ENCODE results near the gene SPEF2.

DNA sequence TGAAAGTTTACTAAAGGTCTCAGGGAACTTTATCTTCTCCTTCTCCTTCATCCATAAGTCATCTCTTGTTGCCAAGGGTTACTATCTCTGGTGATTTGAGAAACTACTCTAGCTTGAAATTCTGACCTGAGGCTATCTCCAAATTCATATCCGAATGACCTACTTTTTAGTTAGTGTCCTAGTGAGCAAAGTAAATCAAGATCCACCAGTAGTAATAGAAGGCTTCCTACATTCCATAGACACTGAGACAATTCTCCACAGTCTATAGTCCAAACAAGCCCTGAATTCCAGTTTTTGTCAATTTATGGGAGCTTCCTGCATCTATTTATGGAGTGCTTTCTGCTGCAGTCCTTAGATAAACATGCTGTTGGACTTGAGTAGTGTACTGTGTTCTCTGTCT, 244.1 kb downstream of the SPEF2 start:
- TF ChIP-seq, protein P1, sequence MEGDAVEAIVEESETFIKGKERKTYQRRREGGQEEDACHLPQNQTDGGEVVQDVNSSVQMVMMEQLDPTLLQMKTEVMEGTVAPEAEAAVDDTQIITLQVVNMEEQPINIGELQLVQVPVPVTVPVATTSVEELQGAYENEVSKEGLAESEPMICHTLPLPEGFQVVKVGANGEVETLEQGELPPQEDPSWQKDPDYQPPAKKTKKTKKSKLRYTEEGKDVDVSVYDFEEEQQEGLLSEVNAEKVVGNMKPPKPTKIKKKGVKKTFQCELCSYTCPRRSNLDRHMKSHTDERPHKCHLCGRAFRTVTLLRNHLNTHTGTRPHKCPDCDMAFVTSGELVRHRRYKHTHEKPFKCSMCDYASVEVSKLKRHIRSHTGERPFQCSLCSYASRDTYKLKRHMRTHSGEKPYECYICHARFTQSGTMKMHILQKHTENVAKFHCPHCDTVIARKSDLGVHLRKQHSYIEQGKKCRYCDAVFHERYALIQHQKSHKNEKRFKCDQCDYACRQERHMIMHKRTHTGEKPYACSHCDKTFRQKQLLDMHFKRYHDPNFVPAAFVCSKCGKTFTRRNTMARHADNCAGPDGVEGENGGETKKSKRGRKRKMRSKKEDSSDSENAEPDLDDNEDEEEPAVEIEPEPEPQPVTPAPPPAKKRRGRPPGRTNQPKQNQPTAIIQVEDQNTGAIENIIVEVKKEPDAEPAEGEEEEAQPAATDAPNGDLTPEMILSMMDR (IDR thresholded peaks at IDR 0.05; ENCODE audit: poor library complexity, severe bottlenecking), result no peak
- TF ChIP-seq, protein P2, sequence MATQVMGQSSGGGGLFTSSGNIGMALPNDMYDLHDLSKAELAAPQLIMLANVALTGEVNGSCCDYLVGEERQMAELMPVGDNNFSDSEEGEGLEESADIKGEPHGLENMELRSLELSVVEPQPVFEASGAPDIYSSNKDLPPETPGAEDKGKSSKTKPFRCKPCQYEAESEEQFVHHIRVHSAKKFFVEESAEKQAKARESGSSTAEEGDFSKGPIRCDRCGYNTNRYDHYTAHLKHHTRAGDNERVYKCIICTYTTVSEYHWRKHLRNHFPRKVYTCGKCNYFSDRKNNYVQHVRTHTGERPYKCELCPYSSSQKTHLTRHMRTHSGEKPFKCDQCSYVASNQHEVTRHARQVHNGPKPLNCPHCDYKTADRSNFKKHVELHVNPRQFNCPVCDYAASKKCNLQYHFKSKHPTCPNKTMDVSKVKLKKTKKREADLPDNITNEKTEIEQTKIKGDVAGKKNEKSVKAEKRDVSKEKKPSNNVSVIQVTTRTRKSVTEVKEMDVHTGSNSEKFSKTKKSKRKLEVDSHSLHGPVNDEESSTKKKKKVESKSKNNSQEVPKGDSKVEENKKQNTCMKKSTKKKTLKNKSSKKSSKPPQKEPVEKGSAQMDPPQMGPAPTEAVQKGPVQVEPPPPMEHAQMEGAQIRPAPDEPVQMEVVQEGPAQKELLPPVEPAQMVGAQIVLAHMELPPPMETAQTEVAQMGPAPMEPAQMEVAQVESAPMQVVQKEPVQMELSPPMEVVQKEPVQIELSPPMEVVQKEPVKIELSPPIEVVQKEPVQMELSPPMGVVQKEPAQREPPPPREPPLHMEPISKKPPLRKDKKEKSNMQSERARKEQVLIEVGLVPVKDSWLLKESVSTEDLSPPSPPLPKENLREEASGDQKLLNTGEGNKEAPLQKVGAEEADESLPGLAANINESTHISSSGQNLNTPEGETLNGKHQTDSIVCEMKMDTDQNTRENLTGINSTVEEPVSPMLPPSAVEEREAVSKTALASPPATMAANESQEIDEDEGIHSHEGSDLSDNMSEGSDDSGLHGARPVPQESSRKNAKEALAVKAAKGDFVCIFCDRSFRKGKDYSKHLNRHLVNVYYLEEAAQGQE (IDR thresholded peaks at IDR 0.05; ENCODE audit: borderline replicate concordance), result no peak
- TF ChIP-seq POLR2AphosphoS5 (IDR thresholded peaks at IDR 0.05) (no peak), EP300 (conservative IDR thresholded peaks at IDR 0.05; ENCODE audit: poor library complexity, severe bottlenecking) (no peak), TAF1 (IDR thresholded peaks at IDR 0.05; ENCODE audit: low read depth) (no peak), MXI1 (conservative IDR thresholded peaks at IDR 0.05; ENCODE audit: poor library complexity, severe bottlenecking) (no peak), SMC3 (conservative IDR thresholded peaks at IDR 0.05; ENCODE audit: poor library complexity) (no peak)

Measured in neural cell (in vitro differentiated cells).